Measurements from ENCODE around the gene C16orf96.

DNA sequence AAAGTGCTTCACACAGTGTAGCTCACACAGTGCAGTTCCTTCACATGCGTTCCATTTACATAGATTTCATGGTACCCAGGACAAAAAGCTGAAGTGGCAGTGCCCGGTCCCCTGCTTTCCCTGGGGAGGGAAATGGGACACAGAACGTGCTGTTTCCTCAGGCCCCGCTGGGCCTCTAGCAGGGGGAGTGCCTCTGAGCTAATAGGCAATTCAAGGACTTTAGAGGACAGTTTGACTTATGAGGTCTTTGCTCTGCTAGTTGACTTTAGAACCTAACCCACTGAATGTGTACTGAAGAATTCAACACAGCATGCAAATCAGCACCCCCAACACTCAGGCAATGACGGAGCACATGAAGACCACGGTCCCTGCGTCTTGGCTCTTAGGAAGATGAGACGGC, 24.3 kb upstream of the C16orf96 start:
- no peak for TF ChIP-seq CTCF (conservative IDR thresholded peaks at IDR 0.05)
- TF ChIP-seq EZH2 (IDR thresholded peaks at IDR 0.05; ENCODE audit: low read depth): no peak
